Chondrocyte (in vitro differentiated cells): ENCODE measurements around the gene MYL12A. TPM values are rescaled to one million over a fixed set of nuclear protein-coding genes. Genes with fewer than 3 reads are reported as not detected.

ENCODE experiments used
- DNase-seq: peaks from one replicate; pipeline ENCODE4 v3.0.0; 2021; ENCODE audit warnings: mixed read lengths, low spot score
- H3K27ac Mint-ChIP-seq: one replicate; pipeline ENCODE4 v1.8.0; 2021; ENCODE audit warnings: mild to moderate bottlenecking, moderate library complexity, mixed read lengths; ENCODE audit not compliant: unreplicated experiment
- H3K27me3 Mint-ChIP-seq: 2 replicates; pipeline ENCODE4 v1.8.0; 2021; ENCODE audit warnings: low read depth, mixed read lengths
- H3K36me3 Mint-ChIP-seq: 2 replicates; pipeline ENCODE4 v1.8.0; 2021; ENCODE audit warnings: low read depth, mixed read lengths
- H3K4me1 Mint-ChIP-seq: 2 replicates; pipeline ENCODE4 v1.8.0; 2021; ENCODE audit warnings: low read depth, mild to moderate bottlenecking, mixed read lengths
- H3K4me3 Mint-ChIP-seq: one replicate; pipeline ENCODE4 v1.8.0; 2021; ENCODE audit warnings: mild to moderate bottlenecking, moderate library complexity, mixed read lengths; ENCODE audit not compliant: unreplicated experiment
- H3K9me3 Mint-ChIP-seq: 2 replicates; pipeline ENCODE4 v1.8.0; 2021; ENCODE audit warnings: low read depth, mixed read lengths
- CTCF ChIP-seq: fragments of 200-600 bp; sonication (generic); IDR thresholded peaks from 2 replicates; pipeline ENCODE4 v1.5.0; 2021; ENCODE audit warnings: antibody characterized with exemption, mild to moderate bottlenecking, moderate library complexity
- total RNA-seq: library from RNA; stranded (reverse); gene quantifications from 3 replicates; pipeline ENCODE4 v1.2.1, GENCODE V29; 2021

Gene MYL12A
- total RNA-seq, 1 donor from 2014 or later, result 647 TPM

- Mint-ChIP-seq H3K36me3 (peaks cover 2% of the 10 kb centered on the region), H3K27me3 (no peaks in the 10 kb centered on the region), H3K4me1 (no peaks in the 10 kb centered on the region), H3K9me3 (no peaks in the 10 kb centered on the region), H3K27ac (no peak overlapping the region), H3K4me3 (no peak overlapping the region)
- no peak for DNase-seq
- TF ChIP-seq CTCF, result no peak
Measured at GRCh38 chr18:3235846-3236245, 11.8 kb upstream of the MYL12A start.

- no peak for TF ChIP-seq CTCF
- H3K27ac Mint-ChIP-seq, result no peak overlapping the region
- peaks cover 2% of the 10 kb centered on the region for H3K36me3 Mint-ChIP-seq
- DNase-seq, result no peak
- H3K4me1 Mint-ChIP-seq, result no peaks in the 10 kb centered on the region
- no peaks in the 10 kb centered on the region for H3K9me3 Mint-ChIP-seq
- no peaks in the 10 kb centered on the region for H3K27me3 Mint-ChIP-seq
- H3K4me3 Mint-ChIP-seq, result no peak overlapping the region
Measured at GRCh38 chr18:3236470-3236869, 11.1 kb upstream of the MYL12A start.

DNA sequence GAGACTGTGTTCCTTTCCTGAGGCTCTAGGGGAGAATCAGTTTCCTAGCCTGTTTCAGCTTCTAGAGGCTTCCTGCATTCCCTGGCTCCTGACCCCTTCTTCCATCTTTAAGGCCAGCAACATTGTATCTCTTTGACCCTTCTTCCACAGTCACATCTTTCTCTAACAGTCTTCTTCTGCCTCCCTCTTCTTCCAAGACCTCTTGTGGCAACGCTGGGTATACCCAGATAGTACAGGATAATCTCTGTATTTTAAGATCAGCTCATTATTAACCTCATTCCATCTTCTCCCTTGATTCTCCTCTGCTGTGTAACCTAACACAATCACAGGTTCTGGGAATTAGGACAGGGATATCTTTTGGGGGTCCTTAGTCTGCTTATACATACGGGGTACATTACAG lies 8.9 kb upstream of the MYL12A start:
- no peak for DNase-seq
- no peak overlapping the region for H3K27ac Mint-ChIP-seq
- H3K27me3 Mint-ChIP-seq, result no peaks in the 10 kb centered on the region
- TF ChIP-seq CTCF, result peak; percentile 53
- no peak overlapping the region for H3K4me3 Mint-ChIP-seq
- H3K4me1 Mint-ChIP-seq, result no peaks in the 10 kb centered on the region
- no peaks in the 10 kb centered on the region for H3K9me3 Mint-ChIP-seq
- peaks cover 2% of the 10 kb centered on the region for H3K36me3 Mint-ChIP-seq

DNA sequence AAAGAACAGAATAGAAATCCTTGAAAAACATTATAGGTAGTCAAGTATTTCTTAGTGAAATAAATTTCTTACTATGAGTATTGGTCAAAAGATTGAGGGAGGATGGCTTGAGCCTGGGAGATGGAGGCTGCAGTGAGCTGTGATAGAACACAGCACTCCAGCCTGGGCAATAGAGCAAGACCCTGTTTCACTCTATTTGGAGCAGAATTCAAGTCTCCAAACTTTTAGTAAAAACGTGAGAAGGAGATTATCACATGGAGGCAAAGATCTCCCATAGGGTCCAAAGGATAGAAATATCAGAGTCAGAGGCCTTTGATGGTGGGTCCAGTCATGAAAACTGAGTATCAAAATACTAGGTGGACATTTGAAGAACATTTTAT lies 2.4 kb upstream of the MYL12A start:
- Mint-ChIP-seq H3K4me1 (peaks cover 32% of the 10 kb centered on the region), H3K9me3 (no peaks in the 10 kb centered on the region), H3K27me3 (no peaks in the 10 kb centered on the region), H3K4me3 (peak overlapping the region; percentile 89), H3K36me3 (peaks cover 12% of the 10 kb centered on the region), H3K27ac (no peak overlapping the region)
- no peak for TF ChIP-seq CTCF
- DNase-seq, result no peak

GRCh38 chr18:3245853-3246634 lies 1.6 kb upstream of the MYL12A start:
- Mint-ChIP-seq H3K36me3 (peaks cover 13% of the 10 kb centered on the region), H3K27ac (peak overlapping the region; percentile 97), H3K27me3 (no peaks in the 10 kb centered on the region), H3K9me3 (no peaks in the 10 kb centered on the region), H3K4me1 (peaks cover 38% of the 10 kb centered on the region), H3K4me3 (peak overlapping the region; percentile 89)
- DNase-seq, result peak; percentile 97
- TF ChIP-seq CTCF, result peak; percentile 96
